HG02973 (cell line): ENCODE results near the gene WDFY4.

ENCODE experiments used
- ATAC-seq: cut with Tn5 transposase; IDR thresholded peaks from one replicate; pipeline ENCODE4 v1.9.1; 2021; ENCODE audit warnings: moderate library complexity; ENCODE audit not compliant: unreplicated experiment

Gene WDFY4

GRCh38 chr10:48935577-48935976 lies 250.9 kb downstream of the WDFY4 start:
- ATAC-seq = no peak

- ATAC-seq = no peak
Observed at GRCh38 chr10:48937796-48938195, 253.1 kb downstream of the WDFY4 start.

- no peak for ATAC-seq
Observed at GRCh38 chr10:48938281-48938680, 253.6 kb downstream of the WDFY4 start.

- no peak for ATAC-seq
Observed at GRCh38 chr10:48938990-48939536, 254.4 kb downstream of the WDFY4 start.

GRCh38 chr10:48939790-48940325 lies 255.2 kb downstream of the WDFY4 start, which contains the start of gene LRRC18:
Gene LRRC18 (minus strand): TSS chr10:48939840. CDS start chr10:48914155, 25,685 bp downstream.
- ATAC-seq = no peak

GRCh38 chr10:48940372-48940771 lies 255.7 kb downstream of the WDFY4 start:
- no peak for ATAC-seq

- no peak for ATAC-seq
Observed at GRCh38 chr10:48940958-48941357, 256.3 kb downstream of the WDFY4 start.

- no peak for ATAC-seq
Observed at GRCh38 chr10:48941427-48942075, 256.9 kb downstream of the WDFY4 start.

GRCh38 chr10:48943096-48943495 lies 258.4 kb downstream of the WDFY4 start:
- no peak for ATAC-seq

GRCh38 chr10:48944171-48944570 lies 259.5 kb downstream of the WDFY4 start:
- ATAC-seq = no peak

- ATAC-seq = no peak
Observed at GRCh38 chr10:48945441-48946130, 260.9 kb downstream of the WDFY4 start.

- no peak for ATAC-seq
Observed at GRCh38 chr10:48946332-48946731, 261.7 kb downstream of the WDFY4 start.

- ATAC-seq = no peak
Observed at GRCh38 chr10:48946891-48947500, 262.3 kb downstream of the WDFY4 start.

- no peak for ATAC-seq
Observed at GRCh38 chr10:48947690-48948469, 263.2 kb downstream of the WDFY4 start.

GRCh38 chr10:48948470-48949037 lies 263.9 kb downstream of the WDFY4 start:
- no peak for ATAC-seq

GRCh38 chr10:48951707-48952106 lies 267.0 kb downstream of the WDFY4 start:
- no peak for ATAC-seq

GRCh38 chr10:48957361-48958151 lies 272.9 kb downstream of the WDFY4 start:
- ATAC-seq = no peak

GRCh38 chr10:48958598-48959190 lies 274.0 kb downstream of the WDFY4 start:
- ATAC-seq = no peak

- ATAC-seq = no peak
Observed at GRCh38 chr10:48964038-48964437, 279.4 kb downstream of the WDFY4 start.
